Fibroblast of peridontal ligament (primary cell): ENCODE data around the gene AATF.
A peak's percentile ranks its signal among the peaks of the same experiment; 100 is the strongest.

Source experiments
- DNase-seq: peaks from one replicate; pipeline ENCODE4 v3.0.0-alpha.2; 2010; ENCODE audit errors: extremely low read depth

Gene AATF

GRCh38 chr17:36979565-36979941 is 30.8 kb downstream of the AATF start:
- DNase-seq, result no peak

- peak; percentile 26 for DNase-seq
Measured at GRCh38 chr17:36980280-36980761, 31.6 kb downstream of the AATF start.

- no peak for DNase-seq
Measured at GRCh38 chr17:36983618-36984017, 34.9 kb downstream of the AATF start.

- no peak for DNase-seq
Measured at GRCh38 chr17:36989173-36989572, 40.4 kb downstream of the AATF start.

- no peak for DNase-seq
Measured at GRCh38 chr17:36992701-36993100, 43.9 kb downstream of the AATF start.

- DNase-seq, result no peak
Measured at GRCh38 chr17:36993227-36993626, 44.5 kb downstream of the AATF start.

GRCh38 chr17:36994438-36994837 is 45.7 kb downstream of the AATF start:
- DNase-seq, result peak; percentile 19

GRCh38 chr17:36999471-36999870 is 50.7 kb downstream of the AATF start:
- no peak for DNase-seq

- DNase-seq, result no peak
Measured at GRCh38 chr17:37016780-37017179, 68.0 kb downstream of the AATF start.

GRCh38 chr17:37017404-37017803 is 68.7 kb downstream of the AATF start:
- no peak for DNase-seq

- no peak for DNase-seq
Measured at GRCh38 chr17:37019117-37019740, 70.5 kb downstream of the AATF start.

- no peak for DNase-seq
Measured at GRCh38 chr17:37019741-37020129, 71.0 kb downstream of the AATF start.

GRCh38 chr17:37024181-37024637 is 75.5 kb downstream of the AATF start:
- DNase-seq, result no peak

GRCh38 chr17:37025238-37025637 is 76.5 kb downstream of the AATF start:
- DNase-seq, result no peak

GRCh38 chr17:37025847-37026530 is 77.2 kb downstream of the AATF start:
- no peak for DNase-seq

- no peak for DNase-seq
Measured at GRCh38 chr17:37026531-37026869, 77.7 kb downstream of the AATF start.

GRCh38 chr17:37028040-37028439 is 79.3 kb downstream of the AATF start:
- DNase-seq, result no peak

GRCh38 chr17:37031493-37032083 is 82.8 kb downstream of the AATF start:
- no peak for DNase-seq

- no peak for DNase-seq
Measured at GRCh38 chr17:37037590-37038155, 88.9 kb downstream of the AATF start.

- DNase-seq, result no peak
Measured at GRCh38 chr17:37039269-37039668, 90.5 kb downstream of the AATF start.

GRCh38 chr17:37041932-37042331 is 93.2 kb downstream of the AATF start:
- no peak for DNase-seq

- DNase-seq, result no peak
Measured at GRCh38 chr17:37043201-37043600, 94.4 kb downstream of the AATF start.

GRCh38 chr17:37045351-37045922 is 96.7 kb downstream of the AATF start:
- DNase-seq, result no peak
